HepG2 (cell line): ENCODE data around the gene SPRYD4. TPM values are rescaled to one million over a fixed set of nuclear protein-coding genes. Genes with fewer than 3 reads are reported as not detected.

Experiments used
- CBFB ChIP-seq: sonication (generic); formaldehyde crosslinking; IDR thresholded peaks from 2 replicates; pipeline ENCODE4 v1.4.0; 2020; ENCODE audit warnings: missing genetic modification reagents
- CENPT ChIP-seq: sonication (generic); formaldehyde crosslinking; IDR thresholded peaks from 2 replicates; pipeline ENCODE4 v1.8.0; 2022; ENCODE audit warnings: low read depth, mild to moderate bottlenecking, moderate library complexity, missing genetic modification reagents
- CENPX ChIP-seq: sonication (generic); formaldehyde crosslinking; IDR thresholded peaks from 2 replicates; pipeline ENCODE4 v1.9.0; 2021; ENCODE audit warnings: mild to moderate bottlenecking, missing genetic modification reagents, moderate library complexity
- ETV5 ChIP-seq: IDR thresholded peaks from 2 replicates; pipeline ENCODE4 v1.6.1; 2018; ENCODE audit warnings: missing biosample characterization, missing genetic modification reagents, inconsistent platforms, borderline replicate concordance
- GMEB2 ChIP-seq: IDR thresholded peaks from 2 replicates; pipeline ENCODE4 v1.6.1; 2016; ENCODE audit warnings: missing biosample characterization, missing genetic modification reagents, low read depth
- JDP2 ChIP-seq: sonication (generic); formaldehyde crosslinking; IDR thresholded peaks from 2 replicates; pipeline ENCODE4 v1.8.1; 2022; ENCODE audit warnings: missing genetic modification reagents, borderline replicate concordance
- LRRFIP1 ChIP-seq: sonication (generic); formaldehyde crosslinking; conservative IDR thresholded peaks from 2 replicates; pipeline ENCODE4 v1.4.0; 2020; ENCODE audit warnings: missing genetic modification reagents
- SRY ChIP-seq: sonication (generic); formaldehyde crosslinking; IDR thresholded peaks from 2 replicates; pipeline ENCODE4 v1.8.0; 2022; ENCODE audit warnings: mild to moderate bottlenecking, missing genetic modification reagents
- TFAP4 ChIP-seq: sonication (generic); IDR thresholded peaks from 2 replicates; pipeline ENCODE4 v1.6.1; 2016; ENCODE audit warnings: low read depth, borderline replicate concordance
- ZNF142 ChIP-seq: sonication (generic); formaldehyde crosslinking; IDR thresholded peaks from 2 replicates; pipeline ENCODE4 v1.4.0; 2020; ENCODE audit warnings: missing genetic modification reagents
- ZNF263 ChIP-seq: sonication (generic); formaldehyde crosslinking; IDR thresholded peaks from 2 replicates; pipeline ENCODE4 v1.4.0; 2020; ENCODE audit warnings: missing genetic modification reagents
- ZNF446 ChIP-seq: sonication (generic); formaldehyde crosslinking; IDR thresholded peaks from 2 replicates; pipeline ENCODE4 v1.5.0; 2020; ENCODE audit warnings: mild to moderate bottlenecking, missing genetic modification reagents
- ZNF496 ChIP-seq: sonication (generic); formaldehyde crosslinking; IDR thresholded peaks from 2 replicates; pipeline ENCODE4 v1.8.1; 2023; ENCODE audit warnings: mild to moderate bottlenecking, moderate library complexity, missing genetic modification reagents; ENCODE audit not compliant: insufficient replicate concordance
- ZNF510 ChIP-seq: sonication (generic); formaldehyde crosslinking; IDR thresholded peaks from 2 replicates; pipeline ENCODE4 v1.4.0; 2020; ENCODE audit warnings: low read depth, mild to moderate bottlenecking, missing genetic modification reagents
- ZNF564 ChIP-seq: sonication (generic); formaldehyde crosslinking; IDR thresholded peaks from 2 replicates; pipeline ENCODE4 v1.8.1; 2023; ENCODE audit warnings: mild to moderate bottlenecking, missing genetic modification reagents
- ZNF746 ChIP-seq: sonication (generic); formaldehyde crosslinking; IDR thresholded peaks from 2 replicates; pipeline ENCODE4 v1.8.0; 2022; ENCODE audit warnings: mild to moderate bottlenecking, missing genetic modification reagents
- ZSCAN12 ChIP-seq: sonication (generic); formaldehyde crosslinking; IDR thresholded peaks from 2 replicates; pipeline ENCODE4 v1.9.0; 2021; ENCODE audit warnings: mild to moderate bottlenecking, missing genetic modification reagents
- ZZZ3 ChIP-seq: sonication (generic); formaldehyde crosslinking; IDR thresholded peaks from 2 replicates; pipeline ENCODE4 v1.4.0; 2020; ENCODE audit warnings: missing genetic modification reagents, mild to moderate bottlenecking, borderline replicate concordance
- polyA plus RNA-seq, 8 experiments: library from polyadenylated mRNA; depleted of rRNA in 3 of 8; stranded (reverse) in 7 of 8; unstranded in 1 of 8; fragments of >200 nt; fragmentation: Illumina TruSeq in 4 of 8; extraction: Trizol in 4 of 8; gene quantifications; 2 replicates each; pipeline versions ENCODE4 v1.2.1 to v1.2.3, GENCODE V29; 2011 to 2016; ENCODE audit warnings: low read depth in 4 of 8, missing spikeins in 1 of 8, mixed read lengths in 1 of 8; ENCODE audit not compliant: insufficient read depth in 1 of 8
- total RNA-seq, 5 experiments: library from RNA; depleted of rRNA; stranded (reverse); fragments of >200 nt; fragmentation: Illumina TruSeq; extraction: Trizol; gene quantifications; 2 replicates each; pipeline ENCODE4 v1.2.3, GENCODE V29; 2016; ENCODE audit warnings: low read depth in 1 of 5

The SPRYD4 gene
- total and polyA plus RNA-seq, 2 of the 13 experiments (the other 11 are each of a cell fraction or from before 2014, with no cell fraction given), result 3.9 to 4.5 TPM

GRCh38 chr12:56488041-56488955 is 19.9 kb downstream of the SPRYD4 start, which contains the start of gene GLS2 (continued):
- peak; percentile 95 for TF ChIP-seq ZNF142
- no peak for TF ChIP-seq CENPX (CRISPR knock-in tag)
- TF ChIP-seq ZNF446 (CRISPR knock-in tag), result peak; percentile 94
- TF ChIP-seq SRY, result peak; percentile 76; the same call in 1 of the 2 replicates
- TF ChIP-seq ZNF564 (CRISPR knock-in tag), result peak; percentile 77
- no peak for TF ChIP-seq TFAP4
- no peak for TF ChIP-seq ZNF496 (CRISPR knock-in tag)
- TF ChIP-seq LRRFIP1 (CRISPR knock-in tag), result no peak
- TF ChIP-seq CENPT, result peak; percentile 76; the same call in 1 of the 2 replicates
- peak; percentile 80 for TF ChIP-seq ZSCAN12 (CRISPR knock-in tag)
- TF ChIP-seq ZNF746, result peak; percentile 68; the same call in 1 of the 2 replicates
- peak; percentile 92 for TF ChIP-seq ZNF510 (CRISPR knock-in tag)
- no peak for TF ChIP-seq GMEB2 (CRISPR knock-in tag)
- TF ChIP-seq JDP2 (CRISPR knock-in tag), result no peak; the same call in 1 of the 2 replicates
- peak; percentile 62 for TF ChIP-seq ETV5 (CRISPR knock-in tag)
- TF ChIP-seq ZZZ3 (CRISPR knock-in tag), result no peak; the same call in 1 of the 2 replicates
- peak; percentile 99 for TF ChIP-seq ZNF263 (CRISPR knock-in tag)
- TF ChIP-seq CBFB (CRISPR knock-in tag), result no peak
